WI38 (cell line): Measurements from ENCODE around the gene TCEA2.

ENCODE experiments used
- H3K4me3 ChIP-seq: 2 replicates; pipeline ENCODE4 v1.5.1; 2011; ENCODE audit warnings: low read depth, mild to moderate bottlenecking, control low read depth, low read length
- CTCF ChIP-seq: IDR thresholded peaks from 2 replicates; pipeline ENCODE4 v1.5.1; 2012; ENCODE audit warnings: low read depth, mild to moderate bottlenecking, control low read depth, low read length

The TCEA2 gene

DNA sequence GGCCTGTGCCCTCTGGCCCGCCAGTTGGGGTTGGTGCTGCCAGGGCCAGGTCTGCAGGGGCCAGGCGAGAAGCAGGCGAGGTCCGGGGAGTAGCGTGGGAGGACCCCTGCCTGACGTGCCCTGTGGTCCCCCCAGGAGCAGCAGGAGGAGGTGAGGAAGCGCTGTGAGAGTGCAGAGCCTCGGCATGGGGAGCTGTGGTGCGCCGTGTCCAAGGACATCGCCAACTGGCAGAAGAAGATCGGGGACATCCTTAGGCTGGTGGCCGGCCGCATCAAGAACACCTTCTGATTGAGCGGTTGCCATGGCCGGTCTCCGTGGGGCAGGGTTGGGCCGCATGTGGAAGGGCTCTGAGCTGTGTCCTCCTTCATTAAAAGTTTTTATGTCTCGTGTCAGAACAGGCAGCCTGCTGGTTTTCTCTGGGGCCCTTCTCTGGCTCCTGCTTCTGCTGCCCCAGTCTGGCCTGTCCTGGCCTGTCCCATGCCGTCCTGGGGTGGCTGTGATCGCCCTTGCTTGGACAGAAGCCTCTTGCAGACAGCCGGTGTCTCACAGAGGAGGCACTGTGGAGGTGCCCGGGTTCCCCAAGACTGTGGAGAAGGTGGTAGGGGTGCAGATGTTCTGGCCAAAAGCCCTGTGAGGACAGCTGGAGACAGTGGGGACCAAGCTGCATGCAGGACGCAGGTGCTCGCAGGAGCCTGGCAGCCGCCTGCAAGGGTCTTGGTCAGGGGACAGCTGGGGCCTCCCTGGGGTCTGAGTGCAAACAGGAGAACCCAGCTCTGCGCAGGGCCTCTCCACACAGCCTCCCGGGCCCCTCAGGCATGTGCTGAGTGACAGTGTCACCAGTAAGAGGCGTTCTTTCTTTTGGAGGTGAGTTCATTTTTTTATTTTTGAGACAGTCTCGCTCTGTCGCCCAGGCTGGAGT, 30.0 kb upstream of the TCEA2 start:
- no peak overlapping the region for H3K4me3 ChIP-seq
- no peak for TF ChIP-seq CTCF

DNA sequence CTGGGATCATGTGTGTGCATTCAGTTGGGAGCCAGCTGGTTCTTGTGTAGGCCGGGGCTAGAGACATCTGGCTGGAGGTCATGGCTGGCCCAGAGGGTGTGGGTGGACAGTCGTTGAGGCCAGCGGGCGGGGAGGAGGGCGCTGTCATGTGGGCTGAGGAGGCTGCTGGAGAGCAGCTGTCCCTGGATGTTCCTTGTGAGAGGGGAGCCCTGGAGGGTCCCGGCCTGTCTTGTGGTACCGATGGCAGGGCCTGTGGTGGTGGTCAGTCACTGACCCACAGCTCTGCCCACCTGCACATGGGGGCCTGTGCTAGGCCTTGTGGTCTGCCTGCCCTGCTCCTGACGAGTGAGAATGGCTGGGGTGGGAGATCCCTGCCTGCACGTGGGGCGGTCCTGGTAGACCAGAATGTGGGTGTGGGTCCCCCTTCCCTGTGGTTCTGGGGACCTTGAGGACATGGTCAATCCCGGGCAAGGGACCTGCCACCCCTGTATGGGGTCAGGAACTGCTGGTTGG, 29.0 kb upstream of the TCEA2 start:
- H3K4me3 ChIP-seq = no peak overlapping the region
- TF ChIP-seq CTCF = no peak

DNA sequence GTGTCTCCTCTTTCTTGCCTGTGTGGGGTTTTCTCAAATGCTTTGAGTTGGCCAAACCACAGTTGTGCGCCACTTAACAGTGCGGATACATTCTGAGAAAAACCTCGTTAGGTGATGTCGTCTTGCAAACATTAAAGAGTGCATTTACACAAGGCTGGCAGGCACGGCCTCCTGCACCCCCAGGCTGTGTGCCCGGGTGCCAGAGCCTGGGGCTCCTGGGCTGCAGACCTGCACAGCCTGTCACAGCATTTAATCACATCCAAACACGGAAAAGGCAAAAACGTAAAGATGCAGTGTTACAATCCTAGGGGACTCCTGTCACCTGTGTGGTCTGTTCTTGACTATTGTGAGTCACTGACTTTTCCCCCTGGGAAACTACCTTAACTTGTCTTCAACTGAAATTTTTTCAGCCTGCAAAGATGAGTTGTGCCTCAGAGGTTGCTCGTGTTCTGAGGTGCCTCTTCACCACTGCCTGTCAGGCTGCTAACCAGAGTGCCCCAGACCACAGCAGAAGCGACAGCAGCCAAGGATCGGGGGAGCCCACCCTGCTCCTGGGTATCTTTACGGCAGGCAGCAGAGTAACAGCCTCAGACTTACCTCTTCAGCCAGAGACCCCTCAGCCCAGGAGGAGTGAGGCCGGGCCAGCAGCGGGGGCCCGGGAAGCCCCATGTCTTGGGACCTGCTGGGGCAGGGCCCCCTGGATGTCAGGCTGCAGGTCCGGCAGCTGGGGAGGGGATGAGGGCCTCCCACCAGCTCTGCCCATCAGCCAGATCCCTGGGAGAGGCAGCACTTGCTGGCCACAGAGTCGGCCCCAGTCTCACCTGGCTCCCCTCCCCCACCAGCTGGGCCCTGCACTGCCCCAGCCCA, 27.7 kb upstream of the TCEA2 start:
- no peak for TF ChIP-seq CTCF

DNA sequence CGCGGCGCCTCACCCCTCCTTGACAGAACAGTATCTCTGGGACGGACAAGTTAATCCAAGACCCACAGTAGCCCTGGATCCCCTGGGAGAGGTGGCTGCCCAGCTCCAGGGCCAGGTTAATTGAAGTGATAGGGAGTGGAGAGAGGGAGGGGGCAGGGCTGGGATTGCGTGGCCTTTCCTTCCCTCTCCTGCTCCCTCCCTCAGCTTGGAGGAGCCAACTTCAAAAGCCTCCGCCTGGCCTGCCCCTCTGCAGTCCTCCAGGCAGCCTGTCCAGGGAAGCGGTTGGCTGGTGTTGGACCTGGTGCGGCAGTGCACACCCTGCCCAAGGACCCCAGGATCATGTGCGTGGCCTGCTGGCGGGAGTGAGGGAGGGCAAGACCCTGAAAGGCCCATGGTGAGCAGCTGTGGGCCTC, 27.1 kb upstream of the TCEA2 start, which contains the start of gene C20orf204:
Gene C20orf204 (plus strand): TSS at position 250 of the 413 bp plus-strand sequence. CDS start 142 bp downstream, at position 392.
- no peak within 1 kb of the TSS for H3K4me3 ChIP-seq
- no peak for TF ChIP-seq CTCF

More for the DNA sequence above, 27.7 kb upstream of the TCEA2 start:
- H3K4me3 ChIP-seq = no peak overlapping the region

GRCh38 chr20:64036346-64037198, 26.4 kb upstream of the TCEA2 start:
- no peak overlapping the region for H3K4me3 ChIP-seq
- TF ChIP-seq CTCF = no peak

- H3K4me3 ChIP-seq = no peak overlapping the region
- TF ChIP-seq CTCF = no peak
These were observed 25.9 kb upstream of the TCEA2 start for GRCh38 chr20:64037199-64037497.
